Hypothalamus (tissue), 51 donors: ENCODE results near the gene C2orf69.

Experiments
- DNase-seq, 51 donors: peaks; one replicate each; lab custom pipeline; 2025; lab: John Stamatoyannopoulos, UW

The C2orf69 gene, protein sequence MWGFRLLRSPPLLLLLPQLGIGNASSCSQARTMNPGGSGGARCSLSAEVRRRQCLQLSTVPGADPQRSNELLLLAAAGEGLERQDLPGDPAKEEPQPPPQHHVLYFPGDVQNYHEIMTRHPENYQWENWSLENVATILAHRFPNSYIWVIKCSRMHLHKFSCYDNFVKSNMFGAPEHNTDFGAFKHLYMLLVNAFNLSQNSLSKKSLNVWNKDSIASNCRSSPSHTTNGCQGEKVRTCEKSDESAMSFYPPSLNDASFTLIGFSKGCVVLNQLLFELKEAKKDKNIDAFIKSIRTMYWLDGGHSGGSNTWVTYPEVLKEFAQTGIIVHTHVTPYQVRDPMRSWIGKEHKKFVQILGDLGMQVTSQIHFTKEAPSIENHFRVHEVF

DNA sequence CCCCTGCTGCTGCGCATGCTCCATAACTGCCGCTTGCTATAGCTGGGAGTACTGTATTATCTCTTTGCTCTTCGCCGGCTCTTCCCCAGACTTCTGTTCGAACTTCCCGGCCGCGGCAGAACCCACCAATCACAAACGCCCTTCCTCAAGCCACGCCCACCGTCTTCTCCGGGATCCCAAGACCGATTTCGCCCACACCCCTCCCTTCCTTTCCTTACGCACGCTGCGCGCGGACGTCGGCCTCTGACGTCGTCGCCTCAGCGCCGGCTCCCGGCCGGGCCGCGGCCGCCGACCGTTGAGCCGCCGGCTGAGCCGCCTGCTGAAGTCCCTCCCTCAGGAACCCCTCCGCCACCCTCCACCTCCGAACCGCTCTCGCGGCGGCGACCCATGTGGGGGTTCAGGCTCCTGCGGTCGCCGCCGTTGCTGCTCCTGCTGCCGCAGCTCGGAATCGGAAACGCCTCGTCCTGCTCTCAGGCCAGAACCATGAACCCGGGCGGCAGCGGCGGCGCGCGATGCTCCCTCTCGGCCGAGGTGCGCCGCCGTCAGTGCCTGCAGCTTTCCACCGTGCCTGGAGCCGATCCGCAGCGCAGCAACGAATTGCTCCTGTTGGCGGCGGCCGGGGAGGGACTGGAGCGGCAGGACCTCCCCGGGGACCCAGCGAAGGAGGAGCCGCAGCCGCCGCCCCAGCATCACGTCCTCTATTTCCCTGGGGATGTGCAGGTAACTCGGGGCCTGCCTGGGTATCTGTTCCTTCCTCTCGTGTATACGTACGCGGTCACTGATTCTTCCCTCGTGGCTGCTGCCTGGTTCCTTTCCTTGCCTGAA, at the start of gene C2orf69:
C2orf69 (plus strand) TSS at position 242 of the 825 bp plus-strand sequence; CDS start at position 388, 146 bp downstream.
- DNase-seq: peak; percentile 34 to 97 (median 90)

DNA sequence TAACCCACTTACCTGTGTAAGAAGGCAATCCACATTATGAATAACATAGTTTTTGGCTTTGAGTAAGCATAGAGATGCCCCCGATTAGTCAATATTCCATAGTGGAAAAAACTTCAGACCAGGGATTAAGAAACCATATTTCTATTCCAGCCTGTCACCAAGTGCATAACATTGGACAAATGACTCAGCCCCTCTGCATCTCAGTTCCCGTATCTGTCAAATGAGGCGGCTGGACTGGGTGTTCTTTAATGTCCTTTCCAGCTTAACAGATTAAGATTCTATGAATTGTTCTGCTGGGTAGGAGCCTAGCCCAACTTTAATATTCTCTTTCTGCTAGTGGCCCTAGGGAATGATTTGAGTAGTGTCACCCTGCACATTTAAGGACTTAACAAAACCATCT, 48.3 kb upstream of the C2orf69 start:
- no peak for DNase-seq

DNA sequence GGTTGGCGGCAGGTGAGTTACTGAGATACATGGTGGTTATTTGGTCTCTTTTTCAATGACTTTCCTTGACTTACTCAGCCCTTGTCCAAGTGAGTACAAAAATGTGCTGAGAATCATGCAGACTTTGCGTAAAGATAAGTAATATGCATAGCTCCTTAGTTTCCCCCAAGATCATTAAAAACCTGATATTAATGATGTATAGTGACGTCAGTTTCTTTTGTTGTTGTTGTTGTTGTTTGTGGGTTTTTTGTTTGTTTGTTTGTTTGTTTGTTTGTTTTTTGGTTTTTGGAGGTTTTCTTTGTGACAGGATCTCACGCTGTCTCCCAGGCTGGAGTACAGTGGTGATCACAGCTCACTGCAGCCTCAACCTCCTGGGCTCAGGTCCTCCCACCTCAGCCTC, 45.2 kb upstream of the C2orf69 start:
- no peak for DNase-seq

DNA sequence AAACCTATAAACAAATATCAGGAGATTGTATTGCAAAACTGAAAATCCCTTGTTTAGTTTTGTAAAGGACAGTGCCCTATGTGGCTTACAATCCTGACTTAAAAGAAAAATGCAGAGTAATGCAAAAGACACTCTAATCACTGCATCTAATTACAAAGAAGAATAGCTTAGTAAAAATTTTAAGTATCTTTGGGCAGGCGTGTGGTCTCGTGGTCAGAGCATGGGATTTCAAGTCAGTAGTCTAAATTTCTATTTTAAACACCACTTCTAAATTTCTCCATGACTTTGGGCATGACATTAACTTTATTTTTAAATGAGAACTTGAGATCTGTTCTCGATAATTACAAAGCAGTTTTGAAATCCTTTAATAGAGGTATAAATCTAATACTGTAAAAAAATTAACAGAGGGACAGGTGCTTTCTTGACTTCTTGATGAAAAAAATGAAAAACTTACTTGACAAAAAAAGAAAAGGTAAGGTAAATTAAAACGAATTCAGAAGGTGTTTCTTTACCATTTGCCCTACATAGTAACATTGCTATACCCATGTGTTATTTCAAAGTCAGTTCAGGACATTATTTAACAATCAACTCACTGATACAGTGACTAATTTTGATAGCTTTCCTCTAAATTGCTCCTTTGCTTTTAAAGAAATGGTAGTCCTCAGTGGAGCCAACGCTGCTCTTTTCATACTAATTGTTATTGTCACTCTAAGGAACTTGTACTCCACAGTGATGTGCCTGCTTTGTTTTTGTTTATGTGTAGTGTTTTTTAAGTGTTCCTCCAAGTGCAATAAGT, 42.5 kb upstream of the C2orf69 start:
- DNase-seq: no peak

DNA sequence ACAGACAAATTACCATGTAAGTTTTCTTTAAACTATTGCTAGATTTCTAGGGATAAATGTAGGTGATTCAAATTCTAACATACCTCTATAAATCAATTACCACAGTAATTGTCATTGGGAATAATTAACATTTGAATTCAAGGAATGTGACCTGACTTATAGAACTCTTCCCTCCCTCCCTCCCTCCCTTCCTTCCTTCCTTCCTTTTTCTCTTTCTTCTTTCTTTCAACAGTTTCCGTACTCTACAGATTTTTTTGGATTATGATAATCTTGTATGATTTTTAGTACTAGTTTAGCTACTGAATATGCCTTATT, 41.9 kb upstream of the C2orf69 start:
- DNase-seq: no peak

DNA sequence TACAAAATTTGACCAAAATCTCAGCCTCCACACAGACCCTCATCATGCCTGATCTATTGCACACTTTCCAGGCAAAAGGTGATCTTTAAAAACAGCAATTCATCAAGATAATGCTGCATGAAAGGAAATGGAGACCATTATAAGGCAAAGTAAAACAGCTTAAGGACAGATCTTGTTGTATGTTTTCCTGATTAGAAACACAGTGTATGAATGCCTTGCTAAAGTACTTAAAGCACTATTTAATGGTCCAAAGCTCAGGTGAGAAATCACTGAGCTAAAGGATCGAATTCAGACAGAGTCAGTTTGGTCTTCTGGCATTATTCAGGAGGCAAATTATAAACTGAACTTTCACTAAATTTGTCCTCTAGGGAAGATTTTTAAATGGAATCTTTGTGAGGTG, 41.4 kb upstream of the C2orf69 start:
- no peak for DNase-seq

DNA sequence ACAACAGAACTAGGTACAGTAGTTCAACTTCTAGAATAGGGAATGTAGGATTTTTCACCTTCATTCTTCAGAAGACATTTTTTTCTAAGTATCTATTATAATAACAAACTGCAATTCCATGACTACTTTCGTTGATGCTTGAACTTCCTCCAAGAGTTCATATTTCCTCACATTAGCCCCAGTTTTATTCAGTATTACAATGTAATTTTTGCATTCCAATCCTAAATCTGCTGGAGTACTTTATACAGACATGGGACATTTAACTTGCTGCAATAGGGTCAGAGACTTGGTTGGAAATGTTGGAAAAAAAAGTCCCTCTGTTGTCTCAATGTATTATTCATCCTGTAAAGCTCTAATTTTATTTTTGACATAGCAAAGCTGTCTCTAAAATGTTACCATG, 40.5 kb upstream of the C2orf69 start:
- DNase-seq: no peak

DNA sequence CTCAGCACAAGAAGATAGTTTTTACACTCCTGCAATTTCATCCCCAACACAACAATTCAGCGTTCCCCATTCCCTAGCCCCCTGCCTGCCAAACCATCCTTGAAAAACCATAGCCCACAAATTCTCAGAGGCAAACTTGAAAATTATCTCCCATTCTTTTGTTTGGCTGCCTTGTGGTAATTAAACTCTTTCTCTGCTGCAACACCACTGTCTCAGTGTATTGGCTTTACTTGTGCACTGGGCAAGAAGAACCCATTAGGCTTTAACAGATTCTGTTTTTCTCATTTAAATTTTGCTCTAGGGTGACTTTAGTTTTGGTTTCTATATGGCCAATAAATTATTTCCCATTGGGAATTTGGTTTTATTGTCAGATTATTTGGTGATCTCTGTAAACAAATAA, 36.9 kb upstream of the C2orf69 start:
- DNase-seq: no peak

DNA sequence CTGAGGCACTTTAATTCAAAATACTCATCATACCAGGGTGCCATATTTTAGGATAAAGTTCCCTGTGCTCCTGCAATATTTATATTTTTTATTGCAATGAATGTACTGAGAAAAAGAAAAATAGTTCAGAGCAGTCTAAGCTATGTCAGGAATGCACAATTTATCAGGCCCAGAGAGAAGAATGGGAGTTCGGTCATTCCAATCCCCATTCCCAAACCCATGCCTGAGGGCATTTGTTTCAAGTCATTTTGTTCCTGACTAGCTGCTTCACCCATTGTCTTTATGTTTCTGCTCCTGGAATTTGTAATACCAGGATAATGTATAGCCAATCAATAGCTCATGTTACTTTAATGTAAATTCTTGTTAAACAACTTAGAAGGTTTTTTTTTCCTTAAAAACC, 35.7 kb upstream of the C2orf69 start:
- DNase-seq: no peak

DNA sequence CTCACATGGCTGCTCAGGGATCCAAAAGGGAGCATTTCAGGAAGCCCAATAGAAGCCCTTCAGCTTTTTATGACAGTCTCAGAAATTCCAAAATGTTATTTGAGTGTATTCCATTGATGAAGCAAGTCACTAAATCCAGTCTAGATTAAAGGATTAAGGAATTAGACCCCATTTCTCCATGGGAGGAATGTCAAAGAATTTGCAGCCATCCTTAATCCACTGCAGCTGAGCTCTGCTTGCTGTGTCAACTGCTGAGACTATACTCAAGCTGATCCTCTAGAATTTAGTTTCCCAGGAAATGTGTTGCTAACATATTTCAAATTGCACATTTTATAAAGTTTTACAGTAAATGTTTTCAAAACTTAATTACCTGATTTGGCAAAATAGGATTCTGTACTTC, 28.4 kb upstream of the C2orf69 start:
- no peak for DNase-seq

- DNase-seq: no peak
These were observed 27.4 kb upstream of the C2orf69 start for GRCh38 chr2:199883474-199884212.

DNA sequence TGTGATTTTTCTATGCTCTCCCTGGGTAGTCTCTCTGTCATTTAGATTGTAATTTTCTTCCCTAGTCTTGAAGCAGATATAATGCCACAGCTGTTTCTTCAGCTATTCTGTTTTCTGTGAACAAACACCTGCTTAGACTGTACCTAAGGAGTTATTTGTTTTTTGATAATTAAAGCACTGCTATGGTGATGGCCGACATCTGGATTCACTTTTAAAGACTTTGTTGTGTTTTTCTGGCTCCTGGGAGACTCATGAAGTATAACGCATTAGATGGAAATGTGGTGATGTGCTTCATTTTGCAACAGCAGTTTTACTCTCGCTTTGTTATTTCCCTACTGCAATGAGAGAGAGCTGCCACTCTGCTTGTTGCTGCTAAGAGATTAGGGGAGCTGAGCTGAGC, 15.7 kb upstream of the C2orf69 start:
- no peak for DNase-seq

DNA sequence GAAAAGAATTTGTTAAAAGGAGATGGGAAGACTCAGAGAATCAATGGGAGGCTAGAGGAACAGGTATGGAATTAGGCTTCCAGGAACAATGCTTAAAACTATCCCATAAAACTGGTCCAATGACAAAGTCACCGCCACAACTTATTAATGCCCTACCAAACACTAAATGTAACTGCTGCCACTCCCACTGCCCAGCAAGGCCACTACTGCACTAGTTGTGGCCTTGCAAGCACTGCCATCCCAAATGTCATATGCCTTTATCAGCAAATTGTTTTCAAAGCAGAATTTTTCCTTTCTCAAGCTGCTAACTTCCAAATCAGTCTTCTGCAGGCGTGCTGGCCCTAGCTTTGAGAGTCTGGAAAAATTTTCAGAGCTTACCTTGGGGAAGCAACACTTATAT, 14.5 kb upstream of the C2orf69 start:
- DNase-seq: no peak

GRCh38 chr2:199901942-199902341, 9.2 kb upstream of the C2orf69 start:
- no peak for DNase-seq

DNA sequence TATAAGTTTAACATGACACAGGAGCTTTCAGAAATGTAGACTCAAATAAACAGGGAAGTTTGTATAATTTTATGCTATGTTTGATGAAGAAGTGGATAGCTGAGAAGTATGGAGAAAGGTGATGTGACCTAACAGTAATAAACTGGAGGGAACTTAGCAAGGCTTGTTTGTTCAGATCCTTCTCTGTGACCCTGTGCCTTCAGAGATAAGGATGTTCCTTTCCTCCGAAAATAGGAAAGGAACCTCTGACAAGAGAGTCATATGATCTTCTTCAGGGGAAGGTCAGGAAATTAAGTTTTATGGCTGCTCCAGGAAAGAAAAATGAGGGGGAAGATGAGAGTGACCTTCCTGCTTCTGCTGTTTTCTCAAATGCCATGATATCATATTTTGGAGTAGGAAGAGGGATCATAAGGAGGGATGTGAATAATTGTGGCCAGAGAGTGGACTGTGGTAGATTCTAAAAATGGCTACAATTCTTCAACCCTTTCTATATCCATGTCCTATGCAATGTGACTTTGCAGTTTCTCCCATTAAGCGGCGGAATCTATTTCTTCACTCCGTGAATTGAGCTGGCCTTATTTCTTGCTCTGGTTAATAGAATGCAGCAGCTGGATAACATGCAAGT, 8.5 kb upstream of the C2orf69 start:
- no peak for DNase-seq

GRCh38 chr2:199903111-199903510, 8.0 kb upstream of the C2orf69 start:
- no peak for DNase-seq

DNA sequence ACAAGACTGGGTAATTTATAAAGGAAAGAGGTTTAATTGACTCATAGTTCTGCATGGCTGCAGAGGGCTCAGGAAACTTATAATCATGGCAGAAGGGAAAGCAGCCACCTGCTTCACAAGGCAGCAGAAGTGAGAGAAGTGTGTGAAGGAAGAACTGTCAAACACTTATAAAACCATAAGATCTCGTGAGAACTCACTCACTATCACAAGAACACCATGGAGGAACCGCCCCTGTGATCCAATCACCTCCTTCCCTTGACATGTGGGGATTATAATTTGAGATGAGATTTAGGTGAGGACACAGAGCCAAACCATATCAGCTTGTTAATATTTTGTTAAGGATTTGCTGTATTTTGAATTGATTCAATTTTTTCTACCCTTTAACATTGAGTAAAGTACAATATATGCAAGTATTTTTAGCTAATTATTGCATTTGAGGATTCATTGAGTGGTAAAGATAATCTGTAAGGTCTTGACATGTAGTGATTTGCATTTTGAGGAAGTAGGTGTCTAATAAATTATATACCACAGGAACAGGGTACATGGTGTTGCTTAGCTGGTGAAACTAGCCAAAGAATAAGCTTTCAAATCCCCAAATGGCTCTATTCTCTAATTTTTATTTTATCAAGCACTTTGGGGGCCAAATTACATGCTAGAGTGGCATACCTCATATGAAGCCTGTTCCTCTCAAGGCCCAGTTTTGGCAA, 3.9 kb upstream of the C2orf69 start:
- no peak for DNase-seq

DNA sequence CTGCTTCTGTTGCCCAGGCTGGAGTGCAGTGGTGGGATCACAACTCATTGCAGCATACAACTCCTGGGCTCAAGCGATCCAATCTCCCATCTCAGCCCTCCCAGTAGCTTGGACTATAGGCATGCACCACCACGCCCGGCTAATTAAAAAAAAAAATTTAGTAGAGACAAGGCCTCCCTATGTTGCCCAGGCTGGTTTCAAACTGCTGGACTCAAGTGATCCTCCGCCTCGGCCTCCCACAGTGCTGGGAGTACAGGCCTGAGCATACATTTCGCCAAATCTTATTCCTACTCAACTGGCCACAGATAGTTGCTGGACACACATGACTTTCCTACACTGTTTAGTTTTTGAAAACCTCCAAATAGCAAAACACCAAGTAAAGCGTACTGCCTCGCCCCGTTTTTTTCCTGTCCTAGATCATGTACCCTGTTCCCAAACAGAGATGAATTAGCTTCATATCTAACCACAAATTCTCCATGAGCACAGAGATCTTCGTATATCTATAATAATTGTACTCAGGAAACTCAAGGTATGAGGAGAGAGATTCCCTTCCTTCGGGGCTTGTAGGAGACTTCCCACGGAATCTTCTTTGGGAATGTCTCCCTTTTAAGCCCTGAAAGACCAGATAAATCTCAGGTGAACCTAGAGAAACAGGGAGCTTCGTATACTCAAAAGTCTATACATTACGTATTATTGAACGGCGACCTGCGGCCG, 598 bp upstream of the C2orf69 start:
- no peak for DNase-seq

DNA sequence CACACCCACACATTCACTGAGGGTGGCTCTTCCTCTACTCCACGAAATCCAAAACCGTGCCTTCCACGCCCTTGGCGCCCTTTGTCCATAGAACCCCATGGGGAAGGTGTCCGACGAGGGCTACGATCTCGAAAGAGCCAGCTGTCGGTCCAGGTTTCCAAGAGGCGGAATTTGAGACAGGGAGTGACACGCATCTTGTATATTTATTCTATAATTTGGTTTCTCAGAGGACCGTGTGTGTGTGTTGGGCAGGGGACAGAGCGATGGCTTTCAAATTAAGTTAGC, 726 bp downstream of the C2orf69 start:
- peak in 1 of 51 donors; percentile 31 for DNase-seq
